H1 (cell line): Measurements from ENCODE around the gene SPOPL. TPM values are rescaled to one million over a fixed set of nuclear protein-coding genes. Genes with fewer than 3 reads are reported as not detected.

Source experiments
- ATF2 ChIP-seq: IDR thresholded peaks from 2 replicates; pipeline ENCODE4 v1.6.1; 2012; ENCODE audit warnings: low read length, inconsistent platforms
- HDAC6 ChIP-seq: IDR thresholded peaks from one replicate; pipeline ENCODE4 v1.7.1; 2012; ENCODE audit warnings: low read depth, mild to moderate bottlenecking, inconsistent platforms, low read length, moderate library complexity
- TCF12 ChIP-seq: IDR thresholded peaks from 2 replicates; pipeline ENCODE4 v1.6.1; 2011; ENCODE audit warnings: low read depth, mild to moderate bottlenecking, low read length
- TEAD4 ChIP-seq: IDR thresholded peaks from 2 replicates; pipeline ENCODE4 v1.6.1; 2012; ENCODE audit warnings: low read depth, low read length, inconsistent platforms, mixed read lengths
- ZNF274 ChIP-seq: IDR thresholded peaks from 2 replicates; pipeline ENCODE4 v1.7.0; 2012; ENCODE audit warnings: low read length, borderline replicate concordance; ENCODE audit errors: extremely low read depth
- polyA plus RNA-seq, 7 experiments: library from polyadenylated mRNA; depleted of rRNA in 3 of 7; stranded (reverse) in 5 of 7; unstranded in 2 of 7; fragments of >200 nt in 5 of 7; fragments of 200-250 nt in 2 of 7; gene quantifications; 1 replicate in 5 of 7; 2 replicates in 1 of 7; 4 replicates in 1 of 7; pipeline versions ENCODE4 v1.2.1 to v1.2.3, GENCODE V29; 2011 to 2013; ENCODE audit warnings: missing spikeins in 2 of 7, mixed read lengths in 2 of 7
- total RNA-seq: library from RNA; stranded (reverse); fragmentation: NEBNext Ultra II Directional; extraction: Animal tissue kit (Norgen Biotek cat#: 25700); gene quantifications from 2 replicates; pipeline ENCODE4 v1.2.1, GENCODE V29; 2021

The SPOPL gene
- total and polyA plus RNA-seq, 2 of the 8 experiments (the other 6 are each of a cell fraction or from before 2014, with no cell fraction given): 1.9 to 14.5 TPM

- TF ChIP-seq ZNF274 (no peak), ATF2 (no peak), HDAC6 (no peak), TEAD4 (no peak), TCF12 (no peak)
Measured at GRCh38 chr2:138476186-138476585, 25.4 kb upstream of the SPOPL start (continued).
